ENCODE measurements around the gene ZNF549.

GRCh38 chr19:57511484-57511883 lies 15.7 kb upstream of the ZNF549 start:
- no peak for TF ChIP-seq POLR2A (IDR thresholded peaks at IDR 0.05; ENCODE audit: control extremely low read depth in 1 of 2, low read depth in 2 of 2, low read length in 2 of 2)
- TF ChIP-seq MAX (IDR thresholded peaks at IDR 0.05), result no peak
- TF ChIP-seq YY1 (IDR thresholded peaks at IDR 0.05; ENCODE audit: low read depth, low read length), result no peak
- TF ChIP-seq CTCF (IDR thresholded peaks at IDR 0.05; ENCODE audit: control extremely low read depth in 1 of 3, insufficient read depth in 1 of 3, low read depth in 1 of 3, low read length in 3 of 3), result no peak
- TF ChIP-seq HDAC2 (IDR thresholded peaks at IDR 0.05; ENCODE audit: borderline replicate concordance in 1 of 2, low read depth in 2 of 2, low read length in 2 of 2), result no peak
- TF ChIP-seq EP300 (IDR thresholded peaks at IDR 0.05; ENCODE audit: borderline replicate concordance in 1 of 2, low read depth in 2 of 2, low read length in 2 of 2), result no peak
- no peak for TF ChIP-seq JUN (IDR thresholded peaks at IDR 0.05; ENCODE audit: low read depth, low read length)
- TF ChIP-seq GABPA (IDR thresholded peaks at IDR 0.05; ENCODE audit: borderline replicate concordance, insufficient read depth, low read length), result no peak
- no peak for TF ChIP-seq HDAC6 (IDR thresholded peaks at IDR 0.05; ENCODE audit: low read depth, low read length)
- no peak for TF ChIP-seq SP4 (IDR thresholded peaks at IDR 0.05; ENCODE audit: low read length)
- TF ChIP-seq ATF3 (IDR thresholded peaks at IDR 0.05; ENCODE audit: insufficient read depth, low read depth, low read length), result no peak
- no peak for TF ChIP-seq SIN3A (conservative IDR thresholded peaks at IDR 0.05 in 1 of 2, IDR thresholded peaks at IDR 0.05 in 1 of 2; ENCODE audit: low read depth in 1 of 2, low read length in 2 of 2)
- no peak for TF ChIP-seq POLR2AphosphoS5 (IDR thresholded peaks at IDR 0.05; ENCODE audit: low read depth, low read length)
- TF ChIP-seq ZNF274 (IDR thresholded peaks at IDR 0.05; ENCODE audit: borderline replicate concordance, extremely low read depth, low read length), result no peak

All from H1 (cell line).